GM13976 (cell line): ENCODE data around the gene PHOSPHO2.

ENCODE experiments used
- DNase-seq: peaks from one replicate; pipeline ENCODE4 v3.0.0; 2012; ENCODE audit warnings: low spot score
- CTCF ChIP-seq: IDR thresholded peaks from 2 replicates; pipeline ENCODE4 v1.5.1; 2012; ENCODE audit warnings: borderline replicate concordance, mild to moderate bottlenecking; ENCODE audit not compliant: insufficient read depth; ENCODE audit errors: extremely low read depth, missing control alignments, control extremely low read depth
- in situ Hi-C: fragments of 300-500 bp; cut with MboI; formaldehyde crosslinking; loops from one replicate; pipeline ENCODE4 v1.12.0; 2022; ENCODE audit warnings: low sequenced_read_pairs, mixed read lengths, inconsistent platforms; ENCODE audit not compliant: unreplicated experiment

The PHOSPHO2 gene

GRCh38 chr2:169714699-169715098, 20.4 kb downstream of the PHOSPHO2 start:
- in situ Hi-C loops, result no loop called here
- no peak for DNase-seq
- TF ChIP-seq CTCF, result no peak

GRCh38 chr2:169715379-169716237, 21.3 kb downstream of the PHOSPHO2 start:
- no peak for DNase-seq
- in situ Hi-C loops, result no loop called here
- no peak for TF ChIP-seq CTCF

GRCh38 chr2:169716238-169716886, 22.1 kb downstream of the PHOSPHO2 start:
- in situ Hi-C loops, result no loop called here
- DNase-seq, result no peak
- TF ChIP-seq CTCF, result no peak

- no peak for DNase-seq
- no peak for TF ChIP-seq CTCF
- in situ Hi-C loops, result no loop called here
Observed at GRCh38 chr2:169716938-169717690, 22.8 kb downstream of the PHOSPHO2 start.

GRCh38 chr2:169717691-169718063, 23.4 kb downstream of the PHOSPHO2 start:
- DNase-seq, result no peak
- in situ Hi-C loops, result no loop called here
- no peak for TF ChIP-seq CTCF

- TF ChIP-seq CTCF, result no peak
- in situ Hi-C loops, result no loop called here
- DNase-seq, result no peak
Observed at GRCh38 chr2:169718930-169719504, 24.7 kb downstream of the PHOSPHO2 start.
